GM18520 (cell line): ENCODE data around the gene FNDC10.
"Not testable (repeated sequence)": the region's sequence is repeated elsewhere in the genome, so short reads cannot be mapped to it uniquely, and the experiment has no call there.

Experiments used
- ATAC-seq: cut with Tn5 transposase; IDR thresholded peaks from one replicate; pipeline ENCODE4 v1.9.1; 2021; ENCODE audit not compliant: unreplicated experiment

FNDC10 gene

GRCh38 chr1:1567891-1568291 is 32.0 kb downstream of the FNDC10 start:
- no peak for ATAC-seq

GRCh38 chr1:1567152-1567875 is 32.6 kb downstream of the FNDC10 start:
- no peak for ATAC-seq

GRCh38 chr1:1565340-1565739 is 34.6 kb downstream of the FNDC10 start:
- no peak for ATAC-seq

- ATAC-seq, result no peak
Measured at GRCh38 chr1:1564268-1564667, 35.7 kb downstream of the FNDC10 start.

- ATAC-seq, result no peak
Measured at GRCh38 chr1:1563688-1564087, 36.2 kb downstream of the FNDC10 start.

GRCh38 chr1:1562556-1563195 is 37.3 kb downstream of the FNDC10 start:
- no peak for ATAC-seq

GRCh38 chr1:1561801-1562470 is 38.0 kb downstream of the FNDC10 start:
- ATAC-seq, result no peak

- no peak for ATAC-seq
Measured at GRCh38 chr1:1560178-1560577, 39.8 kb downstream of the FNDC10 start.

GRCh38 chr1:1559066-1559465 is 40.9 kb downstream of the FNDC10 start:
- ATAC-seq, result no peak

GRCh38 chr1:1558591-1558990 is 41.3 kb downstream of the FNDC10 start:
- no peak for ATAC-seq

- ATAC-seq, result not testable (repeated sequence)
Measured at GRCh38 chr1:1557688-1558087, 42.2 kb downstream of the FNDC10 start.

- ATAC-seq, result not testable (repeated sequence)
Measured at GRCh38 chr1:1556961-1557360, 43.0 kb downstream of the FNDC10 start.

- ATAC-seq, result no peak
Measured at GRCh38 chr1:1556505-1556904, 43.4 kb downstream of the FNDC10 start.

GRCh38 chr1:1554926-1555915 is 44.7 kb downstream of the FNDC10 start:
- ATAC-seq, result no peak

- no peak for ATAC-seq
Measured at GRCh38 chr1:1554550-1554925, 45.4 kb downstream of the FNDC10 start.

GRCh38 chr1:1553821-1554494 is 46.0 kb downstream of the FNDC10 start:
- ATAC-seq, result no peak

- ATAC-seq, result no peak
Measured at GRCh38 chr1:1552263-1552639, 47.7 kb downstream of the FNDC10 start.

- no peak for ATAC-seq
Measured at GRCh38 chr1:1551524-1552262, 48.2 kb downstream of the FNDC10 start.

- no peak for ATAC-seq
Measured at GRCh38 chr1:1550591-1551432, 49.1 kb downstream of the FNDC10 start.
